HCEC 1CT (cell line): ENCODE data around the gene HSPB1.
"Not testable (repeated sequence)": the region's sequence is repeated elsewhere in the genome, so short reads cannot be mapped to it uniquely, and the experiment has no call there.

Source experiments
- DNase-seq: peaks from one replicate; pipeline ENCODE4 v3.0.0-alpha.2; 2017

HSPB1 gene

GRCh38 chr7:76281706-76282343 lies 20.6 kb upstream of the HSPB1 start:
- no peak for DNase-seq

- DNase-seq = no peak
These were observed 19.9 kb upstream of the HSPB1 start for GRCh38 chr7:76282344-76283253.

GRCh38 chr7:76283254-76284159 lies 19.0 kb upstream of the HSPB1 start:
- no peak for DNase-seq

- DNase-seq = no peak
These were observed 16.7 kb upstream of the HSPB1 start for GRCh38 chr7:76285604-76286374.

GRCh38 chr7:76286842-76287403 lies 15.6 kb upstream of the HSPB1 start:
- no peak for DNase-seq

GRCh38 chr7:76290847-76291350 lies 11.6 kb upstream of the HSPB1 start:
- not testable (repeated sequence) for DNase-seq

- DNase-seq = peak; percentile 95
These were observed 10.9 kb upstream of the HSPB1 start for GRCh38 chr7:76291351-76292212.

- no peak for DNase-seq
These were observed 10.3 kb upstream of the HSPB1 start for GRCh38 chr7:76292213-76292573.

- DNase-seq = not testable (repeated sequence)
These were observed 9.6 kb upstream of the HSPB1 start for GRCh38 chr7:76292911-76293310.

GRCh38 chr7:76293407-76293901 lies 9.0 kb upstream of the HSPB1 start:
- DNase-seq = no peak

- peak; percentile 96 for DNase-seq
These were observed 8.0 kb upstream of the HSPB1 start for GRCh38 chr7:76294344-76295024.

- DNase-seq = peak; percentile 88
These were observed 5.4 kb upstream of the HSPB1 start for GRCh38 chr7:76296743-76297740.

GRCh38 chr7:76300166-76300731 lies 2.2 kb upstream of the HSPB1 start:
- peak; percentile 79 for DNase-seq

GRCh38 chr7:76301000-76301399 lies 1.5 kb upstream of the HSPB1 start:
- DNase-seq = no peak

- DNase-seq = peak; percentile 92
These were observed 1.0 kb downstream of the HSPB1 start for GRCh38 chr7:76303202-76304147.

GRCh38 chr7:76304888-76305375 lies 2.5 kb downstream of the HSPB1 start:
- DNase-seq = no peak

- DNase-seq = not testable (repeated sequence)
These were observed 6.4 kb downstream of the HSPB1 start for GRCh38 chr7:76308874-76309273.
